ENCODE results near the gene EFEMP1.

The EFEMP1 gene

DNA sequence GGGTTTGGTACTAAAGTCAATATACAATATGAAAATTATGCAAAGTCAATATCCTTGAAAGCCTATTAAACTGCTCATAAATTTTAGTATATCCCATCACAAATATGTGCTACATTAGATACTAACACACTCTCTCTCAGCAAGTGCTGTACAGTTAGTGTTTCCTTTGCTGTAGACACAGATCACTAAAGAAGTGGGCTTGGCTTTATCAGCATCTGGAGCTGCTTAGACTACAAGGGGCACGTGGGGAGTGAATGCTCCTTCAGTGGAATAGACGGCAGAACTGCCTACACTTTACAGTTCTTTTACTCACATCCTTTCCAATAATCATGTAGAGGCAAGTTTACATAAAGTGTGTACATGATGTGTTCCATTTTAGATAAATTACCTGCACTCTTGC lies 26.0 kb upstream of the EFEMP1 start:
- peak; percentile 14 for DNase-seq (ENCODE audit: low read depth)
- no peak for TF ChIP-seq CTCF (conservative IDR thresholded peaks at IDR 0.05; ENCODE audit: low read depth, low read length)
- no peak overlapping the region for H3K4me3 ChIP-seq (ENCODE audit: low read depth, low read length)

DNA sequence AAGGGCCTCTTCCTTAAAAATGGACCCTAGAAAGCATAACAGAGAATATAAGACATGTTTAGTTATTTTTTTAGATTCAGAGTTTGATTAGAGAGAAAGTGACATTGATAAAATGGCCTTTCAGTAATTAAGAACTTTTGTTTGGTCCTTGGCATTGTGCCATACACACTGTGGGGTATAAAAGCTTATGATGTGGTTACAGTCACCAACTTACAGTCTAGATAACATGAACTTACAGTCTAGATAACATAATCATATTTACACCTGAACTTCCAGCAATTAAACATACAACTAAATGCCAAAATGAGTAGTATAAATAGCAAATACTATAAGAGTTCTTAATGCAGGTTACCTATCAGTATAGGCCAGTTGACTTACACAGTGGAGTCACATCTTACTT lies 25.6 kb upstream of the EFEMP1 start:
- TF ChIP-seq CTCF (conservative IDR thresholded peaks at IDR 0.05; ENCODE audit: low read depth, low read length), result no peak
- DNase-seq (ENCODE audit: low read depth), result no peak
- H3K4me3 ChIP-seq (ENCODE audit: low read depth, low read length), result no peak overlapping the region

- DNase-seq (ENCODE audit: low read depth), result peak; percentile 54
- no peak overlapping the region for H3K4me3 ChIP-seq (ENCODE audit: low read depth, low read length)
- TF ChIP-seq CTCF (conservative IDR thresholded peaks at IDR 0.05; ENCODE audit: low read depth, low read length), result no peak
These were observed 24.8 kb upstream of the EFEMP1 start for GRCh38 chr2:55948176-55948923.

- H3K4me3 ChIP-seq (ENCODE audit: low read depth, low read length), result no peak overlapping the region
- DNase-seq (ENCODE audit: low read depth), result peak; percentile 28
- no peak for TF ChIP-seq CTCF (conservative IDR thresholded peaks at IDR 0.05; ENCODE audit: low read depth, low read length)
These were observed 24.2 kb upstream of the EFEMP1 start for GRCh38 chr2:55947752-55948151.

DNA sequence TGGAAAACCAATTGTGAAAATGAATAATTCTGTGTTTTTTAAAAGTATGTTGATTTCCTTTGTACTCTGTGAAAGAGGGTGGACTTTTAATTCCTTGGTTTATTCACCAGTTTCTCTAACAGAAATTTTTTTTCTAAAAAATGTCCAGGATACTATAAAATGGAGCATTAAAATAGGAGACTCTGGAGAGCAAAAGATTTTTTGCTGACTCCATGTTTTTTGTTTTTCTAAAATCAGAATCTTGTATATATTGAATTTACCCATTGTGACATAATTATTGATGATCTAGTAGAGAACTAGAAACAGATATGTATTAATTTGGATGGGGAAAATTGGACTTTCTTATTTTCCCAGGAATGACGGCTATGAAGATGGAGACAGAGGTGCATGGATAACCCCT lies 23.2 kb upstream of the EFEMP1 start:
- DNase-seq (ENCODE audit: low read depth), result no peak
- no peak overlapping the region for H3K4me3 ChIP-seq (ENCODE audit: low read depth, low read length)
- TF ChIP-seq CTCF (conservative IDR thresholded peaks at IDR 0.05; ENCODE audit: low read depth, low read length), result no peak

- no peak for TF ChIP-seq CTCF (conservative IDR thresholded peaks at IDR 0.05; ENCODE audit: low read depth, low read length)
- DNase-seq (ENCODE audit: low read depth), result no peak
- no peak overlapping the region for H3K4me3 ChIP-seq (ENCODE audit: low read depth, low read length)
These were observed 19.9 kb upstream of the EFEMP1 start for GRCh38 chr2:55943466-55943865.

GRCh38 chr2:55936351-55936750 lies 12.8 kb upstream of the EFEMP1 start:
- DNase-seq (ENCODE audit: low read depth), result no peak
- no peak for TF ChIP-seq CTCF (conservative IDR thresholded peaks at IDR 0.05; ENCODE audit: low read depth, low read length)
- H3K4me3 ChIP-seq (ENCODE audit: low read depth, low read length), result no peak overlapping the region

Data from choroid plexus epithelial cell (primary cell).